K562 (cell line): ENCODE results near the gene TAF3. TPM values are rescaled to one million over a fixed set of nuclear protein-coding genes. Genes with fewer than 3 reads are reported as not detected.

ENCODE experiments used
- ATAC-seq: fragments of 200-7000 bp; cut with Tn5 transposase; 3 replicates; pipeline ENCODE4 v1.9.1; 2020; ENCODE audit warnings: moderate library complexity
- BruUV-seq: library from RNA; stranded (reverse); fragments of 400-500 nt; replicated peaks from 2 replicates; lab custom pipeline; 2021; lab: Mats Ljungman, UMichigan
- CTCF ChIA-PET: fragments of 300-600 bp; formaldehyde crosslinking; extraction: SDS; loops from one replicate; lab custom pipeline; 2021; ENCODE audit warnings: low intra/inter-chr PET ratio; lab: Yijun Ruan, JAX
- POLR2A ChIA-PET: fragments of 300-600, 350-650 bp; sonication (Branson Sonifier 250); formaldehyde crosslinking; extraction: SDS; loops from one replicate; lab custom pipeline; 2021; ENCODE audit warnings: antibody characterized with exemption, inconsistent platforms; lab: Yijun Ruan, JAX
- DNase-seq, 4 experiments: peaks; one replicate each; pipeline versions ENCODE4 v3.0.0 to v3.0.0-alpha.2; 2011 to 2018; ENCODE audit warnings: low spot score in 3 of 4, mixed read lengths in 3 of 4; ENCODE audit errors: extremely low read depth in 1 of 4
- FAIRE-seq: peaks from 2 replicates; lab custom pipeline; 2011; peaks lifted over from hg19 to GRCh38; lab: Jason Lieb, UNC
- H2AFZ ChIP-seq: 2 replicates; pipeline ENCODE4 v1.6.0; 2011; ENCODE audit warnings: low read depth, low read length, control low read depth, inconsistent platforms
- H3K27ac ChIP-seq: fragments of 200-600 bp; 3 replicates; pipeline ENCODE4 v1.8.0; 2011; ENCODE audit warnings: low read depth, mild to moderate bottlenecking, control low read depth, inconsistent platforms, low read length, moderate library complexity, mixed read lengths; ENCODE audit errors: extremely low read depth
- H3K27me3 ChIP-seq, 2 experiments: fragments of 300-600 bp in 1 of 2; 2 replicates in 1 of 2; 3 replicates in 1 of 2; pipeline versions ENCODE4 v1.6.0 to v1.8.0; 2011; ENCODE audit warnings: inconsistent platforms in 2 of 2, low read length in 2 of 2, mild to moderate bottlenecking in 1 of 2, mixed read lengths in 1 of 2, moderate library complexity in 1 of 2; ENCODE audit not compliant: control insufficient read depth in 2 of 2, insufficient read depth in 2 of 2
- H3K36me3 ChIP-seq: fragments of 300-600 bp; 3 replicates; pipeline ENCODE4 v1.8.0; 2011; ENCODE audit warnings: mild to moderate bottlenecking, low read length, inconsistent platforms; ENCODE audit not compliant: control insufficient read depth, insufficient read depth
- H3K4me1 ChIP-seq, 2 experiments: fragments of 200-600 bp in 1 of 2; replicated peaks in 1 of 2; 2 replicates in 1 of 2; 3 replicates in 1 of 2; pipeline versions ENCODE4 v1.5.1 to v1.8.0; 2011; ENCODE audit warnings: inconsistent platforms in 2 of 2, low read length in 2 of 2, mild to moderate bottlenecking in 1 of 2, mixed read lengths in 1 of 2, moderate library complexity in 1 of 2; ENCODE audit not compliant: control insufficient read depth in 2 of 2, insufficient read depth in 2 of 2
- H3K4me2 ChIP-seq: 2 replicates; pipeline ENCODE4 v1.6.1; 2011; ENCODE audit warnings: low read length, control low read depth, inconsistent platforms, mixed read lengths; ENCODE audit not compliant: insufficient read depth
- H3K4me3 ChIP-seq: fragments of 200-600 bp; sonication (generic), shearing (Covaris generic); 2 replicates; pipeline ENCODE4 v1.5.1; 2016; ENCODE audit warnings: control low read depth, inconsistent platforms
- H3K79me2 ChIP-seq: fragments of 200-600 bp; 3 replicates; pipeline ENCODE4 v1.8.0; 2011; ENCODE audit warnings: low read length, inconsistent platforms; ENCODE audit not compliant: control insufficient read depth, insufficient read depth
- H3K9ac ChIP-seq, 2 experiments: 2 replicates each; pipeline versions ENCODE4 v1.6.0 to v1.6.1; 2011; ENCODE audit warnings: low read depth in 2 of 2, low read length in 2 of 2, control low read depth in 1 of 2, inconsistent platforms in 1 of 2, mild to moderate bottlenecking in 1 of 2, mixed read lengths in 1 of 2; ENCODE audit not compliant: insufficient read depth in 1 of 2
- H3K9me1 ChIP-seq: one replicate; pipeline ENCODE4 v1.6.0; 2011; ENCODE audit warnings: inconsistent platforms, mild to moderate bottlenecking, low read length, moderate library complexity; ENCODE audit not compliant: control insufficient read depth, insufficient read depth
- H3K9me3 ChIP-seq: replicated peaks from 2 replicates; pipeline ENCODE4 v1.5.1; 2011; ENCODE audit warnings: low read depth, low read length, inconsistent platforms; ENCODE audit not compliant: control insufficient read depth, insufficient read depth
- H4K20me1 ChIP-seq: replicated peaks from 2 replicates; pipeline ENCODE4 v1.6.1; 2011; ENCODE audit warnings: low read length, inconsistent platforms, mixed read lengths; ENCODE audit not compliant: control insufficient read depth, insufficient read depth
- BHLHE40 ChIP-seq: IDR thresholded peaks from 2 replicates; pipeline ENCODE4 v1.6.1; 2011; ENCODE audit warnings: low read length, improper control_type of control experiment
- FOXA1 ChIP-seq: fragments of 450-650 bp; IDR thresholded peaks from 2 replicates; pipeline ENCODE4 v1.6.1; 2016; ENCODE audit warnings: mild to moderate bottlenecking, borderline replicate concordance
- HBP1 ChIP-seq: fragments of 450-650 bp; formaldehyde crosslinking; IDR thresholded peaks from 2 replicates; pipeline ENCODE4 v1.4.0; 2022; ENCODE audit warnings: missing genetic modification characterization
- HIVEP1 ChIP-seq: fragments of 250-450 bp; sonication (Bioruptor Pico); IDR thresholded peaks from 2 replicates; pipeline ENCODE4 v1.4.0; 2020; ENCODE audit warnings: mild to moderate bottlenecking
- HNRNPUL1 ChIP-seq: fragments of 200-400 bp; formaldehyde crosslinking; IDR thresholded peaks from 2 replicates; pipeline ENCODE4 v1.6.1; 2017; ENCODE audit warnings: low read length
- ILF3 ChIP-seq: fragments of 450-650 bp; IDR thresholded peaks from 2 replicates; pipeline ENCODE4 v1.6.1; 2018; ENCODE audit warnings: antibody characterized with exemption, mild to moderate bottlenecking, moderate library complexity, borderline replicate concordance
- LARP7 ChIP-seq: fragments of 450-650 bp; IDR thresholded peaks from 2 replicates; pipeline ENCODE4 v1.6.1; 2016
- ZBTB40 ChIP-seq, 2 experiments: fragments of 450-650 bp in 1 of 2; sonication (generic) in 1 of 2; formaldehyde crosslinking in 1 of 2; IDR thresholded peaks; 2 replicates each; pipeline versions ENCODE4 v1.7.1 to v1.9.0; 2016 to 2022; ENCODE audit warnings: inconsistent platforms in 1 of 2, mild to moderate bottlenecking in 1 of 2, missing genetic modification reagents in 1 of 2
- ZC3H8 ChIP-seq: fragments of 450-650 bp; IDR thresholded peaks from 2 replicates; pipeline ENCODE4 v1.6.1; 2017
- ZNF134 ChIP-seq: fragments of 250-450 bp; sonication (Bioruptor Pico); conservative IDR thresholded peaks from 2 replicates; pipeline ENCODE4 v1.4.0; 2020
- WGBS: fragments of 100-300 bp; shearing (Covaris generic); methylation state at CpG from one replicate; pipeline ENCODE4 v1.1.6; 2016; ENCODE audit warnings: low coverage, mixed read lengths; ENCODE audit not compliant: insufficient coverage; ENCODE audit errors: missing lambda C conversion rate; 5-methylcytosine and 5-hydroxymethylcytosine counted together
- in situ Hi-C: fragments of 300-500 bp; cut with MboI; formaldehyde crosslinking; loops from 4 replicates; pipeline ENCODE4 v1.15.0; 2018; ENCODE audit warnings: inconsistent platforms, mixed read lengths
- intact Hi-C: fragments of 100-400 bp; cut with micrococcal nuclease; formaldehyde crosslinking; loops from 2 replicates; pipeline ENCODE4 v1.14.2; 2022
- polyA plus RNA-seq, 8 experiments: library from polyadenylated mRNA; depleted of rRNA in 4 of 8; stranded (reverse) in 5 of 8; unstranded in 3 of 8; fragments of >200 nt; fragmentation: Nextera tagmentation in 2 of 8; fragmentation: Illumina TruSeq in 1 of 8; extraction: Ambion mirVana in 2 of 8; extraction: Trizol in 1 of 8; gene quantifications; 2 replicates each; pipeline versions ENCODE4 v1.2.1 to v1.2.3, GENCODE V29; 2011 to 2014; ENCODE audit warnings: inconsistent platforms in 1 of 8, missing spikeins in 1 of 8
- total RNA-seq, 7 experiments: library from RNA; depleted of rRNA in 6 of 7; stranded (reverse); fragments of >200 nt in 6 of 7; fragmentation: Illumina TruSeq in 2 of 7; extraction: Trizol in 2 of 7; gene quantifications; 2 replicates each; pipeline versions ENCODE4 v1.2.1 to v1.2.3, GENCODE V29; 2011 to 2021; ENCODE audit warnings: low replicate concordance in 1 of 7
- TF ChIP-seq, protein P1 (sequence below): fragments of 250-450 bp; sonication (Bioruptor Pico); IDR thresholded peaks from 2 replicates; pipeline ENCODE4 v1.8.0; 2022; ENCODE audit warnings: moderate library complexity, mild to moderate bottlenecking, inconsistent platforms

The TAF3 gene
- total and polyA plus RNA-seq, 9 of the 15 experiments (the other 6 are each of a cell fraction or from before 2014, with no cell fraction given): 1.5 to 9.9 (median 4.1) TPM

DNA sequence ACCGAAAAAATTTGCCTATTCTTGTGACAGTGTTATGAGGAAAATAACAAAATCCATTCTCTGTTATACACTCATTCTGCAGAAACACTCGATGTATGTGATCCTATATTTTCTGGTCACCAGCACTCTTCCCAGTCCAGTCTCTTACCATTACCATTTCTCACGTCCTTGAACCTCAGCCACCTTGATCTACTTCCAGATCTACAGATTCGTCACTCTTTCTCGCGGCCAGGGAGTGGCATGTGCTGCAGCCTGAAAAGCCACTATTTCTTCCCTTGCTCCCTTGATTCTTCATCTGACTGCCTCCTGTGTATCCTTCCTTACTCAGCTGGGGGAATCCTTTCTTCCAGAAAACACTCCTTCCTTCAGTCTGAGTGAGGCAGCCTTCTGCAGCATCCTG lies 14.1 kb upstream of the TAF3 start:
- H3K9me1 ChIP-seq: no peaks in the 10 kb centered on the region
- H3K4me1 ChIP-seq: no peaks in the 10 kb centered on the region
- H4K20me1 ChIP-seq: 0 out of 2 replicates have a peak, but pooled peaks cover 4% of the 10 kb centered on the region
- H3K36me3 ChIP-seq: peaks cover 79% of the 10 kb centered on the region
- no peak for DNase-seq
- H3K9me3 ChIP-seq: no peaks in the 10 kb centered on the region
- no peaks in the 10 kb centered on the region for H3K27me3 ChIP-seq
- H3K4me3 ChIP-seq: no peak overlapping the region
- CTCF ChIA-PET: no interaction called here
- TF ChIP-seq ILF3 (no peak), LARP7 (no peak), HBP1 (no peak), ZC3H8 (no peak), BHLHE40 (no peak), FOXA1 (no peak), ZBTB40 (IDR thresholded peaks at IDR 0.05) (no peak), ZBTB40 (CRISPR knock-in tag; IDR thresholded peaks at IDR 0.05) (no peak), HNRNPUL1 (no peak), ZNF134 (CRISPR knock-in tag) (no peak), HIVEP1 (no peak)
- TF ChIP-seq, protein P1, sequence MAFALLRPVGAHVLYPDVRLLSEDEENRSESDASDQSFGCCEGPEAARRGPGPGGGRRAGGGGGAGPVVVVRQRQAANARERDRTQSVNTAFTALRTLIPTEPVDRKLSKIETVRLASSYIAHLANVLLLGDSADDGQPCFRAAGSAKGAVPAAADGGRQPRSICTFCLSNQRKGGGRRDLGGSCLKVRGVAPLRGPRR (CRISPR knock-in tag): no peak
- TF ChIP-seq, all 486 proteins: peak for 0
- POLR2A ChIA-PET: no interaction called here
- Histone ChIP-seq H2AFZ (no peak overlapping the region), H3K79me2 (no peaks in the 10 kb centered on the region), H3K4me2 (no peak overlapping the region), H3K9ac (no peak overlapping the region), H3K27ac (no peak overlapping the region)
- WGBS: 90% methylated on average over 6 of the region's 6 CpGs
- ATAC-seq (no peak), FAIRE-seq (no peak)
- no TSS peak for BruUV-seq
- in situ Hi-C loops (no loop called here), intact Hi-C loops (no loop called here)
